Osteocyte (in vitro differentiated cells): ENCODE results near the gene MRPL22. TPM values are rescaled to one million over a fixed set of nuclear protein-coding genes. Genes with fewer than 3 reads are reported as not detected.
"Not testable (repeated sequence)": the region's sequence is repeated elsewhere in the genome, so short reads cannot be mapped to it uniquely, and the experiment has no call there.

ENCODE experiments used
- DNase-seq: peaks from one replicate; pipeline ENCODE4 v3.0.0; 2021; ENCODE audit warnings: mixed read lengths; ENCODE audit not compliant: unreplicated experiment; ENCODE audit errors: extremely low spot score
- H3K27ac Mint-ChIP-seq: one replicate; pipeline ENCODE4 v1.8.0; 2021; ENCODE audit warnings: mild to moderate bottlenecking, mixed read lengths; ENCODE audit not compliant: unreplicated experiment
- H3K27me3 Mint-ChIP-seq: one replicate; pipeline ENCODE4 v1.8.0; 2021; ENCODE audit warnings: mixed read lengths; ENCODE audit not compliant: unreplicated experiment
- H3K36me3 Mint-ChIP-seq: one replicate; pipeline ENCODE4 v1.8.0; 2021; ENCODE audit warnings: mixed read lengths; ENCODE audit not compliant: unreplicated experiment
- H3K4me1 Mint-ChIP-seq: one replicate; pipeline ENCODE4 v1.8.0; 2021; ENCODE audit warnings: mixed read lengths; ENCODE audit not compliant: unreplicated experiment
- H3K4me3 Mint-ChIP-seq: one replicate; pipeline ENCODE4 v1.8.0; 2021; ENCODE audit warnings: mild to moderate bottlenecking, moderate library complexity, mixed read lengths; ENCODE audit not compliant: unreplicated experiment
- H3K9me3 Mint-ChIP-seq: one replicate; pipeline ENCODE4 v1.8.0; 2021; ENCODE audit warnings: mixed read lengths; ENCODE audit not compliant: unreplicated experiment
- CTCF ChIP-seq: fragments of 200-600 bp; sonication (generic); IDR thresholded peaks from 2 replicates; pipeline ENCODE4 v1.5.0; 2021; ENCODE audit warnings: antibody characterized with exemption, mild to moderate bottlenecking, moderate library complexity
- total RNA-seq: library from RNA; stranded (reverse); gene quantifications from 2 replicates; pipeline ENCODE4 v1.2.1, GENCODE V29; 2021

Gene MRPL22
- total RNA-seq, 1 donor from 2014 or later = 39.1 TPM

GRCh38 chr5:154901913-154902312 is 39.0 kb upstream of the MRPL22 start:
- no peak for DNase-seq
- Mint-ChIP-seq H3K4me1 (peaks cover 51% of the 10 kb centered on the region), H3K4me3 (no peak overlapping the region), H3K36me3 (peaks cover 48% of the 10 kb centered on the region), H3K27ac (peak overlapping the region; percentile 87), H3K9me3 (no peaks in the 10 kb centered on the region), H3K27me3 (no peaks in the 10 kb centered on the region)
- no peak for TF ChIP-seq CTCF

GRCh38 chr5:154905601-154906000 is 35.3 kb upstream of the MRPL22 start:
- Mint-ChIP-seq H3K4me1 (peaks cover 28% of the 10 kb centered on the region), H3K36me3 (peaks cover 41% of the 10 kb centered on the region)
- not testable (repeated sequence) for DNase-seq, H3K9me3 Mint-ChIP-seq, H3K27me3 Mint-ChIP-seq, H3K27ac Mint-ChIP-seq, H3K4me3 Mint-ChIP-seq

GRCh38 chr5:154916874-154917273 is 24.0 kb upstream of the MRPL22 start:
- no peak for DNase-seq
- TF ChIP-seq CTCF = no peak
- no peak overlapping the region for H3K27ac Mint-ChIP-seq
- no peaks in the 10 kb centered on the region for H3K4me1 Mint-ChIP-seq
- H3K36me3 Mint-ChIP-seq = peaks cover 27% of the 10 kb centered on the region
- H3K9me3 Mint-ChIP-seq = no peaks in the 10 kb centered on the region
- H3K27me3 Mint-ChIP-seq = no peaks in the 10 kb centered on the region
- H3K4me3 Mint-ChIP-seq = no peak overlapping the region

- Mint-ChIP-seq H3K27ac (no peak overlapping the region), H3K4me3 (no peak overlapping the region), H3K4me1 (no peaks in the 10 kb centered on the region), H3K9me3 (no peaks in the 10 kb centered on the region), H3K36me3 (peaks cover 18% of the 10 kb centered on the region), H3K27me3 (no peaks in the 10 kb centered on the region)
- no peak for DNase-seq
- TF ChIP-seq CTCF = no peak
Measured at GRCh38 chr5:154917757-154918156, 23.1 kb upstream of the MRPL22 start.

GRCh38 chr5:154923441-154924430 is 17.1 kb upstream of the MRPL22 start:
- Mint-ChIP-seq H3K27ac (no peak overlapping the region), H3K9me3 (no peaks in the 10 kb centered on the region), H3K36me3 (peaks cover 35% of the 10 kb centered on the region), H3K4me3 (no peak overlapping the region), H3K27me3 (no peaks in the 10 kb centered on the region), H3K4me1 (no peaks in the 10 kb centered on the region)
- DNase-seq = no peak
- TF ChIP-seq CTCF = no peak
